NOMO-1 treated with dmso at 0.1 percent for 144 hours (cell line): ENCODE measurements around the gene GOT1.

Experiments used
- DNase-seq: peaks from one replicate; lab custom pipeline; 2025; ENCODE audit not compliant: unreplicated experiment; lab: John Stamatoyannopoulos, UW

The GOT1 gene

DNA sequence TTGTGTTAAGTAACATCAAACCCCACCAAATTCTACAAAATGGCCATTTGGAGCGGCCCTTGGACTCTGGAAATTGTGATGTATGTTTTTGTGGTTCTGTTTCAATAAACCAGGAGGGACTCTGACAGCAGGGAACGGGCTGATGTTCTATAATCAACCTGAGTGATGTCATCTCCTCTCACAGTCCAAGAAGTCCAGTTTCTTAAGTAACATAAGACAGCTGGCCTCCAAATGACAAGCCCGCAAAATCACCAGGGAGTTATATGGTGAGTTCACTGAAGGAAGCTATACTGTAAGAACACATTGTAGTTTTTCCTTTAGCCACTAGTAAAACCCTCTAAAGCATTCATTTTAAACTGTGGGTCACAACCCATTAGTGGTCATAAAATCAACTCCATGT, 34.0 kb downstream of the GOT1 start:
- no peak for DNase-seq

- DNase-seq, result no peak
These were observed 34.5 kb downstream of the GOT1 start for GRCh38 chr10:99395750-99396445.

GRCh38 chr10:99394761-99395386, 35.5 kb downstream of the GOT1 start:
- DNase-seq, result no peak

DNA sequence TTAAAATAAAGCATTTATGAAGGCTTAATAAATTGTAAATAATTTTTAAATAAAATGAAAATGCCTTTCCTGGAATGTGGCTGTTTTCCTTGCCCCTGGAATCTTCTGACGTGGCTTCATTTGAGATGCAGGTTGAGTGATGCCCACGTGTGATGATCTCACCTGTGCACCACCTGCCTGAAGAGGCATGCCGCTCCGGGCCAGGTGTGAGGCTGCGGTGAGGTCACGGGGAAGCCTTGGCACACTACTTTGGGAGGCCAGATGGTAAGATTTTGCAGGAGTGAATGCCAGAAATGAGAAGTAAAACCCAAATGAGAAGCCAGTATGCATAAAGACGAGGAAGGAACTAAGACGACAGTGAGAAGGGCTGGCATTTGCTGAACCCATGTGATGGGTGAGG, 36.2 kb downstream of the GOT1 start:
- DNase-seq, result no peak

DNA sequence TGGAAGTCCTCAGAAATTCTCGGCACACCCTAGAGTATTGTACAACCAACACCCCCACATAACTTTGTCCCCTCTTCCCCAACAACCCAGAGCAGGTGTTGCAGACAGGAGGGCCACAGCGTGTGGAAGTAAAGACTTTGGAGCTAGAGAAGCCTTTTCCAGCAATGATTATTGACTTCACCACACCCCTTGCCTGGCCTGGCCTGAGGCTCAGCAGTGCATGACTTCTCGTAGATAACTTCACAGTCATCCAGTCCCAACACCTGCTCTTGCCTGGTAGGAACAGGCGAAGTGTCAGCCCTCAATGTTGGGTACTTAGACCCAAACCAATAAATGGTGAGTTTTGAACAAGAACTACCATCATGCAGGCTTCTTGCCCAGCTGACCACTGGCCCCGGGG, 36.7 kb downstream of the GOT1 start:
- DNase-seq, result no peak

DNA sequence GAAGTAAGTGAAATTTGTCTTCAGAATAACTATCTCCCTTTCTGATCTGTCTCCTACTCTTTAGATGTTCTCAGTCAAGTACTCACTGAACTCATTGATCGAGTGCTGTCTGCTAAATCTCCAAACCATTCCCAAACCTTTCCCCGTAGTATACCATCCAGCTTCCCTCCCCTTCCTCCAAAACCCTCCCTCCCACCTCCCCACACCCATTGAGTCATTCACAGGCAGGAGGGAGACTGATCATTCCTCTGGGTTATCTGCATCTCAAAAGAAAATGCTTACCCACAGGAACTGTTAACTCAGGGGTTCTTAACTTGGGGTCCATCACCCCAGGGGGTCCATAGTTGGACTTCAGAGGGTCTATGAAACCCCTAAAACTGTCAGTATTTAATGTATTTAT, 37.4 kb downstream of the GOT1 start:
- no peak for DNase-seq

DNA sequence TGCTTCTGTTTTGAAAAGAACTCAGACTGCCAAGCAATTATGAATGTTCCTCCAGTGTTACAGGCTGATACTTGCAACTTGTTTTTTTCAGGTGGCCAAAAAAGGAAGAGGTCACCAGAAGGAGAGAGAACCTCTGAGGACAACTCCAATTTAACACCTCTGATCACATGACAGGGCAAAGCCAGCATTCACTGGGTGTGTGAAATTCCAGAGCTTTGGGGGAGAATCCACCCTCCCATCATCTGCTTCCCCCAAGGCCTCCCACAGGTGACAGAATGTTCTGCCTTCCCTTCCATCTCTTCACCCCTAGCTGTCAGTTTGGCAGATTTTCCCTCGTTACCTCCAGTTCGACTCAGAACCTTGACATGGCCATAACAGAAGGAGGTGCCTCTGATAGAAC, 39.1 kb downstream of the GOT1 start:
- DNase-seq, result no peak

DNA sequence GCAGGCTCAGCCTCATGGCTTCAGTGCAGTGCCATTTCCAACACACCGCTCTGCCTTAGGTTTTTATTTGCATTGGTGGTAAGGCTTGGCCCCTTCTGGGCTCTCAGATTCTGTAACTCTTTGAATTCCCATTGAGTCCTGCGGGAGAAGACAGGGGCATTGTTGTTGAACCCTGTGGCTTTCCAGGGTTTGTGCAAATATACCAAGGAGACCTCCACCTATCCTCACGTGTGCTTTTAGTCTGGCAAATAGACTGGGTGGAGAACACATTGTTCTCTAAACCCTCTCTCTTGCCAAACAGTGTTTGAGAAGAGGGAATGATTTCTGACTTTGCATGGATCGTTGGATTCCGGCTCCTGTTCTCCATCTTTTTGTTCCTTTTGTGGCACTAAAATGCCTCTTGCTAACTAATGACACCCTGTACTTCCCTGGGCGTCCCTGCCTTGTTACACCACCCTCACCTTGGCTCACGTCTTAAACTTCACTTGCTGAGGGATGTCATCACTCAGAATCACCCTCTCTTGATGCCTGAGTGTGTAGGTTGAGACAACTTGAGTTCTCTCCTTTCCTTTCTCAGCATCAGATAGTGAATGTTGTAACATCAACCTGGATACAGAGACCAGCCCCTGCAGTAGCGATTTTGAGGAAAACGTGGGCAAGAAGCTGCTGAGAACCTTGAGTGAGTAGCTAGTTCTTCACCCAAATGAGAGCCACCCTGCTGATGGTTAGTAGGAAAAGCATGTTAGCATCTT, 40.5 kb downstream of the GOT1 start:
- no peak for DNase-seq

DNA sequence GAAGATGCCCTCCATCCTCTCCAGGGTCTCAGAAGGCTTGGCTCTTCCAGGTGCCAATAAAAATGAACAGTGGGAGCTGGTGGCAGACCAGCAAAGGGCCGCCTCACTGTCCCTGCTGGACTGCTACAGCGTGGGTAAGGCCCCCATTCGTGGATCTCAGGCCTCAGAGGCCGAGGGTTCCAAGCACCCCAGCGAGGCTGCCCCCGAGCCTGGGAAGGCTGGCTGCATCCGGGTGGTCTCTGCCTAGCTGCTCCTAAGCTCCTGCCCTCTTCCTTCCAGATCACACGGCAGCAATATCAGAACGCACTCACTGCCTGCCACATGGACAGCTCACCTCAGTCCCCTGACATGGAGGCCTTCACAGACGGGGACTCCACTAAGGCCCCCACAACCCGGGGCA, 42.9 kb downstream of the GOT1 start:
- DNase-seq, result no peak

DNA sequence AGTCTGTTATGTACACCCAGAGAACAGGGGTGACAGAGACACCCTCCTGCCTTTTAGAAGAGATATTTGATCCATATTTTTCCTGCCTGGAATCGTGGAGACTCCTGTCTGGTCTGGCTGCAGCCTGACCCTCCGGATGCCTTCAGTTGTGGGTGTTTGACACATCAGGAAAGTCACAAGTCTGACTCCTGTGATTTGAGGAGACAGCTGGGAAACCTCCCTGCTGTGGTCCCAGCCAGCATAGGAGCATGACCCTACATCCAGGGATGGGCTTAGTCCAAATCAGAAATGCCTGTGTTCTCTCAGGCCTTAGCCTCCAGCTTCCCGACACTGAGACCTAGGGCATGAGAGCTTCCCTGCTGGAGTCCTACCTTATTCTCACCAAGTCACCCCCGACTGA, 43.4 kb downstream of the GOT1 start:
- DNase-seq, result no peak

DNA sequence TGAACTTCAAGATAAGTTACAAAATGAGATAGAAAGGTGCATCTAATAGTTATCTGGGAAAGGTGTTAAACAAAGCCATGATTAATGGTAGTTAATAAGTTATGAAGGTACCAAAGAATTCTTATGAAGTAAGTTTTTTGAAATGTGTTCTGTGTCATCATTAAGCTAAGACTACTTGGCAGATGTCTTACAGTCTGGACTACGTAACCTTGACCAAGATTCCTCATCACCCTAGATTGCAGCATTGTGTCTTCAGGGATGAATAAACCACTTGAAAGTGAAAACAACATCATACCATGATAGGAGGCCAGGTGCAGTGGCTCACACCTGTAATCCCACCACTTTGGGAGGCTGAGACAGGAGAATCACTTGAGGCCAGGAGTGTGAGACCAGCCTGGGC, 48.2 kb downstream of the GOT1 start:
- DNase-seq, result no peak

DNA sequence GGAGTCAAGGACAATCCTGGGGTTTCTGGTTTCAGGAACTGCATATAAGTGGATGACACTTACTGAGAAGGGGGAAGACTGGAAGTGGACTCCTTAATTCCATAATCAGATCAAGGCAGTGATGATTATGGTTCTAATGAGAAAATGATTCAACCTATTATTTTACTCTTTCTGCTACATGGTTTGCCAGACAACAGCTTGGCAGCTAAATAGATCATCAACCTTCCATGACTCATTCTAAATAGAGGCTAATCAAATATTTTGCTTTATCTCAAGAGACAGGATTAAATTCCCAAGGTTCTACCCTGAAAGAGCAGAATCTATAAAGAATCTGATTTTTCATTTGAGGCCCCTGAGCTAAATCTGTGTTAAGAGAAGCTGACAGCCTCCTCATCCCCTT, 55.0 kb downstream of the GOT1 start:
- DNase-seq, result no peak

GRCh38 chr10:99374972-99375371, 55.5 kb downstream of the GOT1 start:
- no peak for DNase-seq

DNA sequence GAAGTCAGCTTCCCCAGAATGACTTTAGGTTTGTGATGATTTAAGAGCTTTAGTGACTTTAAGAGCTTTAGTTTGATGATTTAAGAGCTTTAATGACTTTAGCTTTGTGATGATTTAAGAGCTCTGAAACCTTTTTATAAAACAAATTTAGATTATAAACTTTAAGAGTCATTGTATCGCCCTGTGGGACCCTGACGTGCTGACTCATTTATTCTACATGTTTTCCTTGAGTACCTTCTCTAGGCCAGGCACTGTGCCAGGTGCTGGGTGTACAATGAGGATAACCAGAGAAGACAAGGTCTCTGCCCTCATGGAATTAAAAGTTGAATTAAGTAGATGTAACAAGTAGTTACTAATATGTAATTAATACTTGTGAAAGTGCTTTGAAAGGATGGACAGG, 55.9 kb downstream of the GOT1 start:
- no peak for DNase-seq

GRCh38 chr10:99372546-99373271, 57.7 kb downstream of the GOT1 start:
- DNase-seq, result no peak

- no peak for DNase-seq
These were observed 59.4 kb downstream of the GOT1 start for GRCh38 chr10:99370993-99371392.

DNA sequence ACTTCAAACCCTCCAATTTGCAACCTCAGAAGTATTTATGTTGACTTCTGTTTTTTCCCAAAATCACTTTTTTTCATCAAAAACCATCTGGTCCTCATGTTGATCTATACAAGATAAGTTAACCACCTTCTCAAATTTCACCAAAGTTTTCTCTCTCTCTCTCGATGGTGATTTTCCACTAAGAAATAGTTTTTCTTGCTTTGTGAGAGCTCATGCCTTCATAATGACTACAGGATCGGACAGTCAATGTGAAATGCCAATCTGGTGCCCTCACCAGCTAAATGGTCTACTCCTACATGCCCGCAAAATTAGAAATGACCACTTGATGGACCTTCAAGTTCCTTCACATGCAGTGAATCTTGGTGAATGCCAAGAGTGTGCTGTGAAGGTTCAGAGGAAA, 60.9 kb downstream of the GOT1 start:
- no peak for DNase-seq

- no peak for DNase-seq
These were observed 61.3 kb downstream of the GOT1 start for GRCh38 chr10:99369126-99369525.

GRCh38 chr10:99368646-99369045, 61.8 kb downstream of the GOT1 start:
- no peak for DNase-seq

DNA sequence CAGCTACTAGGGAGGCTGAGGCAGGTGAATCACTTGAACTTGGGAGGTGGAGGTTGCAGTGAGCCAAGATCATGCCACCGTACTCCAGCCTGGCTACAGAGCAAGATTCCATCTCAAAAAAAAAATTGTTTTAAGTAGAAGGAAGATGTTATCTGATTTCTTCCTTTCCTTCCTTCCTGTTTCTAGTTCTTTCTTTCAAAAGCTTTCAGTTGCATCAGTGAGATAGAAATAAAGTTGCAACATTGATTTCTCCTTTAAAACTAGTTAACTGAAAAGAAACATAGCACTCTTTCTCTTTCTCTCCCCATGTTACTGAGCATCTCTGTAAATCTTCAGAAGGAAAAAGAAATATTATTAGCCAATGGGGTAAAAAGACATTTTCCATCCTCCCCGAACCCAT, 63.8 kb downstream of the GOT1 start:
- no peak for DNase-seq

DNA sequence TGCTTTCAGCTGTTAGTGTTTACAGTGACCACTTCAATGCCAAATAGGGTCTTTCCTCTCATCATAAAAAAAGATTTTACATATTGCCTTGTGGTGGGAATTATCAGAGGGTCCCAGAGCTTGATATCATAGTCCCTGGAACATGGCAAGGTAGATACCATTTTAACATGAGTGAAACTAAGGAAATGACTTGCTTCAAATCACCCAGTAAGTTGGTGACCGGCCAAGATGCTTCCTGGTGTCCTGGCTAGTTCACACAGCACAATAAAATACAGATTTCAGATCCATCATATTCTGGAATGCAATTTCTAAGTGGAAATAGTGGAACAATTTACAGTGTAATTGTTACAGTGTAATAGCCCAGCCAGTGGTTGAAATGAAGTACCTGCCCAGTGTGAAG, 64.7 kb downstream of the GOT1 start:
- no peak for DNase-seq

DNA sequence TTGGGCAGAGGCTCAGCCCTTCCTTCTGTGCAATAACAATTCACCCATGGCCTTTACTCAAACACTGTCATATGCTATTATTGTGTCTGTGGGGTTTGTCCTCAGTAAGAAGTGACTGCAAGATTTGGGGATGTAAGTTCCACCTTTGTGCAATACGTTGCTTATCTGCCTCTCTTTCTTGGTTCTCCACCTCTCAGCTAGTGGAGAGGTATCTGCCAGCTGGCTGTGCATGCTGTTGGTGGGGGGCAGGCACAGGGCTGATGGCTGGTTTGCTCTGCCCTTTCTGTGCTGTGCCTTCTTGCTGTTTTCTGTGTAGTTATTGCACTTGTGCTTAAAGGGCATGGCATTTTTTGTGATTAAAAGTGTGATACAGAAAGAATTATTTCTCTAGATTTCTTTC, 65.1 kb downstream of the GOT1 start:
- DNase-seq, result no peak
